ENCODE results near the gene GAS6.

The GAS6 gene

DNA sequence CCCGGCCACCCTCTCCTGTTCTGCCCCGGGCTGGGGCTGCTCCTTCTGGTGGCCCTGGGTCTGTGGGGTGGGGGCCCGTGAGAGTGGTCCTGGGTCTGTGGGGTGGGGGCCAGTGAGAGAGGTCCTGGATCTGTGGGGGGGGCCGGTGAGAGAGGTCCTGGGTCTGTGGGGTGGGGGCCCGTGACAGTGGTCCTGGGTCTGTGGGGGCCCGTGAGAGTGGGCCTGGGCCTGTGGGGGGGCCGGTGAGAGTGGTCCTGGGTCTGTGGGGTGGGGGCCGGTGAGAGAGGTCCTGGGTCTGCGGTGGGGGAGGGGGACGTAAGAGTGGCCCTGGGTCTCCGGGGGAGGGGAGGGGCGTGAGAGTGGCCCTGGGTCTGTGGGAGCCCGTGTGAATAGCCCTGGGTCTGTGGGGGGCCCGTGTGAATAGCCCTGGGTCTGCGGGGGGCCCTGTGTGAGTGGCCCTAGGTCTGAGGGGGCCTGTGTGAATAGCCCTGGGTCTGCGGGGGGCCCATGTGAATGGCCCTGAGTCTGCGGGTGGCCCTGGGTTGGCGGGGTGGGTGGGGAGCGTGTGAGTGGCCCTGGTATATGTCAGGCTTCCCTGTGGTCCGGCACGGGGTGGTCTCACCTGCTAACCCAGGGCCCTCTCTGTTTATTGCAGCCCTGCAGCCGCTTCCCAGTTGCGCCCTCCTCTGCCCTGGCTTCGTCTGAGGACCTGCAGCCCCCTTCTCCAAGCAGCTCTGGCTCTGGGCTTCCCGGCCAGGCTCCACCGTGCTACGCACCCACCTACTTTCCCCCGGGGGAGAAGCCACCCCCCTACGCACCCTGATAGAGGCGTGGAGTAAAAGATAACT, 52.6 kb downstream of the GAS6 start:
- H3K27ac ChIP-seq: no peak overlapping the region
- no peaks in the 10 kb centered on the region for H3K27me3 ChIP-seq (replicated peaks)
- TF ChIP-seq, protein P1, sequence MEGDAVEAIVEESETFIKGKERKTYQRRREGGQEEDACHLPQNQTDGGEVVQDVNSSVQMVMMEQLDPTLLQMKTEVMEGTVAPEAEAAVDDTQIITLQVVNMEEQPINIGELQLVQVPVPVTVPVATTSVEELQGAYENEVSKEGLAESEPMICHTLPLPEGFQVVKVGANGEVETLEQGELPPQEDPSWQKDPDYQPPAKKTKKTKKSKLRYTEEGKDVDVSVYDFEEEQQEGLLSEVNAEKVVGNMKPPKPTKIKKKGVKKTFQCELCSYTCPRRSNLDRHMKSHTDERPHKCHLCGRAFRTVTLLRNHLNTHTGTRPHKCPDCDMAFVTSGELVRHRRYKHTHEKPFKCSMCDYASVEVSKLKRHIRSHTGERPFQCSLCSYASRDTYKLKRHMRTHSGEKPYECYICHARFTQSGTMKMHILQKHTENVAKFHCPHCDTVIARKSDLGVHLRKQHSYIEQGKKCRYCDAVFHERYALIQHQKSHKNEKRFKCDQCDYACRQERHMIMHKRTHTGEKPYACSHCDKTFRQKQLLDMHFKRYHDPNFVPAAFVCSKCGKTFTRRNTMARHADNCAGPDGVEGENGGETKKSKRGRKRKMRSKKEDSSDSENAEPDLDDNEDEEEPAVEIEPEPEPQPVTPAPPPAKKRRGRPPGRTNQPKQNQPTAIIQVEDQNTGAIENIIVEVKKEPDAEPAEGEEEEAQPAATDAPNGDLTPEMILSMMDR (IDR thresholded peaks at IDR 0.05; ENCODE audit: low read depth, low read length, missing control alignments): no peak
- H3K36me3 ChIP-seq (replicated peaks): no peaks in the 10 kb centered on the region
- in situ Hi-C loops (cut with HindIII; ENCODE audit: low pct_ligation_motif_present, low sequenced_read_pairs): no loop called here
- no peak overlapping the region for H3K4me3 ChIP-seq (ENCODE audit: low read depth, low read length)
- DNase-seq: no peak

DNA sequence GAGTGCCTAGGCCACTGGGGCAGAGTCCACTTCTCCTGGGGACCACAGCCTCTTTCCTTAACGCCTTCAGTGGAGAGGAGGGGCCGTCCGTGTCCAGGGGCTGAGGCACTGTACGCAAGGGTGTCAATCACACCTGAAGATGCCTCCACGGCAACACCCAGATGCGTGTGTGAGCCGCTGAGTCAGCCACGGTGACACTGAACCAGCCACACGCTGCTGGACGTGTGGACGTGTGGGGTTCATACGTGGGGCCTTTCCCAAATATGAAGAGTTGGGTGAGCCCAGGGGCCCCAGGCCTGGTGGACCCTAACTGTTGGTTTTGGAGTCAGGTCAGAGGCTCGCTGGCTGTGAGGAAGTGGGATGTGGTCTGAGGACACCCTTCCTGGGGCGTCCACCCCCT, 53.2 kb downstream of the GAS6 start:
- in situ Hi-C loops (cut with HindIII; ENCODE audit: low pct_ligation_motif_present, low sequenced_read_pairs): no loop called here
- Histone ChIP-seq H3K36me3 (replicated peaks) (no peaks in the 10 kb centered on the region), H3K4me3 (ENCODE audit: low read depth, low read length) (no peak overlapping the region), H3K27me3 (replicated peaks) (no peaks in the 10 kb centered on the region), H3K27ac (no peak overlapping the region)
- TF ChIP-seq, protein P1 (IDR thresholded peaks at IDR 0.05; ENCODE audit: low read depth, low read length, missing control alignments): no peak
- DNase-seq: no peak

DNA sequence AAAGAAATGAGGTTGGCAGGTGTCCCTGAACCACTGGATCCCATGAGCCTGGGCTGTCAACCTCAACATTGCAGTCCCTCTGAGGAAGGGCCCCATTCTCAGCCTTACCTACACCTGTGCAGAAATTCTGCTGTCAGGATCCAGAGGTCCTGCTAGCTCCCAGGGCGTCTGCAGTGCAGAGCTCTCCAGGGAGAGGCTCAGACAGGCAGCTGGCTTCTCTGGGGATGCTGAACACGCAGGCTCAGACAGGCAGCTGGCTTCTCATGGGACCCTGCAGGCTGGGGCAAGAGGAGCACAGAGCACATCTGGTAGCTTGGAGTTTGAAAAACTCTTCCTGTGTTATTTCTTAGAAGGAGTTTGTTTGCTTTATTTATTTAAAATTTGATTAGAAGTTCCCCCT, 53.9 kb downstream of the GAS6 start:
- TF ChIP-seq, protein P1 (IDR thresholded peaks at IDR 0.05; ENCODE audit: low read depth, low read length, missing control alignments): no peak
- no peak for DNase-seq
- H3K27ac ChIP-seq: no peak overlapping the region
- in situ Hi-C loops (cut with HindIII; ENCODE audit: low pct_ligation_motif_present, low sequenced_read_pairs): no loop called here
- H3K4me3 ChIP-seq (ENCODE audit: low read depth, low read length): no peak overlapping the region
- no peaks in the 10 kb centered on the region for H3K36me3 ChIP-seq (replicated peaks)
- H3K27me3 ChIP-seq (replicated peaks): no peaks in the 10 kb centered on the region

DNA sequence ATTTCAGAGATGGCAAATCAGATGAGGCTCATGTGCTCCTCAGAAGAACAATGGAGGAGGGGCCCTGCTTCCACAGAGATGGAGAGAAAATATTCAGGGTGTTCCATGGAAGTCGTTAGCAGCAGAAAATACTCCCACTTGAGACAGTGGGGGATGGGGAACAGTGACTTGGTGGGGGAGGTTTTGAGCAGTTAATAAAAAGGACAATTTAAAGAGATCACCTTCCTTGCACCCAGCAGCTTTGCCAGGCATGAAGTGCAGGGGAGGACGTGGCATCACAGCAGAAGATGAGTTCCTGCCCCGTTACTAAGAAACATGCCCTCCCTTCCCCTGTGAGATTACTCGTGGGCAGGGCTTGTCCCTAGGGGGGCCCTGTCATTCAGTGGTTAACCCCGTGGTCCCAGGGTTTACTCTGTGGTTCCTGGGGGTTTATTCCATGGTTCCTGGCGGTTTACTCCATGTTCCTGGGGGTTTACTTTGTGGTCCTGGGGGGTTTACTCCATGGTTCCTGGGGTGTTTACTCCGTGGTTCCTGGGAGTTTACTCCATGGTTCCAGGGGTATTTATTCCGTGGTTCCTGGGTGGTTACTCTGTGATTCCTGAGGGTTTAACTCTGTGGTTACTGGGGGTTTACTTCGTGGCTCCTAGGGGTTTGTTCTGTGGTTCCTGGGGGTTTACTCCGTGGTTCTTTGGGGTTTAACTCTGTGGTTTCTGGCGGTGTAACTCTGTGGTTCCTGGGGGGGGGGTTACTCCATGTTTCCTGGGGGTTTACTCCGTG, 55.6 kb downstream of the GAS6 start:
- TF ChIP-seq, protein P1 (IDR thresholded peaks at IDR 0.05; ENCODE audit: low read depth, low read length, missing control alignments): no peak

DNA sequence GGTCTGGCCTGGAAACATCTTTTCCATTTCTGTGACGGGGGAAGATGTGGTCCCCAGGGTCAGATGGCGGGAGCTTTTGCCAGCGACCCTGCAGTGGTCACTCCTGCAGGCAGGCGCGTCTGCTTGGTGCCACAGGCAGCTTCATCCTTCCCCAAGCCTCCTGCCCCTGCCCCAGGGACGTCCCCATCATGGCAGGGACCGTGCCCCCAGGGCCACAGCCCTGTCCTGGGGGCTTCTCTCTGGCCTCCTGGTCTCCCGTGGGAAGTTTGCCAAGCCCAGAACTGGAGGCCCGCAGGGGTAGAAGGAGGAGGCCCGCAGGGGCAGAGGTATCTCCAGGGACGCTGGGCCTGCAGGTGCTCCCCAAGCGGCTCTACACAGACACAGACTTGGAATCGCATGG, 57.4 kb downstream of the GAS6 start:
- no peak for DNase-seq
- in situ Hi-C loops (cut with HindIII; ENCODE audit: low pct_ligation_motif_present, low sequenced_read_pairs): no loop called here

More for the DNA sequence above, 55.6 kb downstream of the GAS6 start:
- Histone ChIP-seq H3K36me3 (replicated peaks) (no peaks in the 10 kb centered on the region), H3K27ac (no peak overlapping the region), H3K4me3 (ENCODE audit: low read depth, low read length) (no peak overlapping the region), H3K27me3 (replicated peaks) (no peaks in the 10 kb centered on the region)
- DNase-seq: no peak
- in situ Hi-C loops (cut with HindIII; ENCODE audit: low pct_ligation_motif_present, low sequenced_read_pairs): no loop called here

More for the DNA sequence above, 57.4 kb downstream of the GAS6 start:
- TF ChIP-seq, protein P1 (IDR thresholded peaks at IDR 0.05; ENCODE audit: low read depth, low read length, missing control alignments): no peak
- Histone ChIP-seq H3K4me3 (ENCODE audit: low read depth, low read length) (no peak overlapping the region), H3K27me3 (replicated peaks) (no peaks in the 10 kb centered on the region), H3K36me3 (replicated peaks) (no peaks in the 10 kb centered on the region), H3K27ac (no peak overlapping the region)

Data from brain microvascular endothelial cell (primary cell).